HepG2 (cell line): Measurements from ENCODE around the gene ZDHHC8. TPM values are rescaled to one million over a fixed set of nuclear protein-coding genes. Genes with fewer than 3 reads are reported as not detected.

Experiments
- CBX1 ChIP-seq: IDR thresholded peaks from one replicate; pipeline ENCODE4 v1.6.1; 2016; ENCODE audit warnings: antibody characterized with exemption, low read depth
- HDAC6 ChIP-seq: fragments of 200-600 bp; sonication (generic); IDR thresholded peaks from 2 replicates; pipeline ENCODE4 v1.7.0; 2017; ENCODE audit warnings: mild to moderate bottlenecking, antibody characterized with exemption, low read length, low read depth
- ISL2 ChIP-seq: sonication (generic); formaldehyde crosslinking; IDR thresholded peaks from 2 replicates; pipeline ENCODE4 v1.5.0; 2020; ENCODE audit warnings: missing genetic modification reagents
- MED13 ChIP-seq: sonication (generic); formaldehyde crosslinking; IDR thresholded peaks from 2 replicates; pipeline ENCODE4 v1.5.0; 2020; ENCODE audit warnings: missing genetic modification reagents
- MZF1 ChIP-seq: sonication (generic); formaldehyde crosslinking; IDR thresholded peaks from 2 replicates; pipeline ENCODE4 v1.8.1; 2023; ENCODE audit warnings: mild to moderate bottlenecking, missing genetic modification reagents, borderline replicate concordance
- SKIL ChIP-seq: sonication (generic); formaldehyde crosslinking; IDR thresholded peaks from 2 replicates; pipeline ENCODE4 v1.8.0; 2022; ENCODE audit warnings: missing genetic modification reagents, mild to moderate bottlenecking, moderate library complexity, borderline replicate concordance
- TEAD3 ChIP-seq: optimal IDR thresholded peaks from 2 replicates; pipeline ENCODE3; 2016; ENCODE audit warnings: borderline replicate concordance
- THYN1 ChIP-seq: sonication (generic); formaldehyde crosslinking; IDR thresholded peaks from 2 replicates; pipeline ENCODE4 v1.8.1; 2023; ENCODE audit warnings: low read depth, mild to moderate bottlenecking, moderate library complexity, missing genetic modification reagents, borderline replicate concordance
- ZFP37 ChIP-seq: sonication (generic); formaldehyde crosslinking; IDR thresholded peaks from 2 replicates; pipeline ENCODE4 v1.4.0; 2020; ENCODE audit warnings: missing genetic modification reagents, borderline replicate concordance
- ZNF143 ChIP-seq: sonication (generic); formaldehyde crosslinking; IDR thresholded peaks from 2 replicates; pipeline ENCODE4 v1.4.0; 2020; ENCODE audit warnings: missing genetic modification reagents
- ZNF460 ChIP-seq: sonication (generic); formaldehyde crosslinking; IDR thresholded peaks from 2 replicates; pipeline ENCODE4 v1.5.1; 2020; ENCODE audit warnings: missing genetic modification reagents, mild to moderate bottlenecking, borderline replicate concordance
- ZNF576 ChIP-seq: sonication (generic); formaldehyde crosslinking; IDR thresholded peaks from 2 replicates; pipeline ENCODE4 v1.4.0; 2020; ENCODE audit warnings: mild to moderate bottlenecking, missing genetic modification reagents
- ZNF776 ChIP-seq: sonication (generic); formaldehyde crosslinking; IDR thresholded peaks from 2 replicates; pipeline ENCODE4 v1.4.0; 2020; ENCODE audit warnings: mild to moderate bottlenecking, missing genetic modification reagents
- ZSCAN20 ChIP-seq: sonication (generic); formaldehyde crosslinking; IDR thresholded peaks from 2 replicates; pipeline ENCODE4 v1.4.0; 2020; ENCODE audit warnings: missing genetic modification reagents, mild to moderate bottlenecking, borderline replicate concordance
- polyA plus RNA-seq, 8 experiments: library from polyadenylated mRNA; depleted of rRNA in 3 of 8; stranded (reverse) in 7 of 8; unstranded in 1 of 8; fragments of >200 nt; fragmentation: Illumina TruSeq in 4 of 8; extraction: Trizol in 4 of 8; gene quantifications; 2 replicates each; pipeline versions ENCODE4 v1.2.1 to v1.2.3, GENCODE V29; 2011 to 2016; ENCODE audit warnings: low read depth in 4 of 8, missing spikeins in 1 of 8, mixed read lengths in 1 of 8; ENCODE audit not compliant: insufficient read depth in 1 of 8
- total RNA-seq, 5 experiments: library from RNA; depleted of rRNA; stranded (reverse); fragments of >200 nt; fragmentation: Illumina TruSeq; extraction: Trizol; gene quantifications; 2 replicates each; pipeline ENCODE4 v1.2.3, GENCODE V29; 2016; ENCODE audit warnings: low read depth in 1 of 5
- TF ChIP-seq, protein P1 (sequence below): IDR thresholded peaks from 2 replicates; pipeline ENCODE4 v1.6.1; 2016
- TF ChIP-seq, protein P2 (sequence below): sonication (generic); formaldehyde crosslinking; IDR thresholded peaks from 2 replicates; pipeline ENCODE4 v1.4.0; 2020; ENCODE audit warnings: missing genetic modification reagents, mild to moderate bottlenecking, borderline replicate concordance
- TF ChIP-seq, protein P3 (sequence below): sonication (generic); formaldehyde crosslinking; IDR thresholded peaks from 2 replicates; pipeline ENCODE4 v1.4.0; 2020; ENCODE audit warnings: missing genetic modification reagents
- TF ChIP-seq, protein P4 (sequence below): fragments of 450-650 bp; IDR thresholded peaks from 2 replicates; pipeline ENCODE4 v1.6.1; 2016

Gene ZDHHC8
- total and polyA plus RNA-seq, 2 of the 13 experiments (the other 11 are each of a cell fraction or from before 2014, with no cell fraction given), result 7.5 to 21.3 TPM

- TF ChIP-seq ZSCAN20 (CRISPR knock-in tag), result no peak; the same call in 1 of the 2 replicates
- TF ChIP-seq, protein P1, sequence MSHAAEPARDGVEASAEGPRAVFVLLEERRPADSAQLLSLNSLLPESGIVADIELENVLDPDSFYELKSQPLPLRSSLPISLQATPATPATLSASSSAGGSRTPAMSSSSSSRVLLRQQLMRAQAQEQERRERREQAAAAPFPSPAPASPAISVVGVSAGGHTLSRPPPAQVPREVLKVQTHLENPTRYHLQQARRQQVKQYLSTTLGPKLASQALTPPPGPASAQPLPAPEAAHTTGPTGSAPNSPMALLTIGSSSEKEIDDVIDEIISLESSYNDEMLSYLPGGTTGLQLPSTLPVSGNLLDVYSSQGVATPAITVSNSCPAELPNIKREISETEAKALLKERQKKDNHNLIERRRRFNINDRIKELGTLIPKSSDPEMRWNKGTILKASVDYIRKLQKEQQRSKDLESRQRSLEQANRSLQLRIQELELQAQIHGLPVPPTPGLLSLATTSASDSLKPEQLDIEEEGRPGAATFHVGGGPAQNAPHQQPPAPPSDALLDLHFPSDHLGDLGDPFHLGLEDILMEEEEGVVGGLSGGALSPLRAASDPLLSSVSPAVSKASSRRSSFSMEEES (CRISPR knock-in tag), result peak; percentile 57; the same call in 1 of the 2 replicates
- no peak for TF ChIP-seq MZF1 (CRISPR knock-in tag)
- TF ChIP-seq THYN1, result no peak
- TF ChIP-seq, protein P2, sequence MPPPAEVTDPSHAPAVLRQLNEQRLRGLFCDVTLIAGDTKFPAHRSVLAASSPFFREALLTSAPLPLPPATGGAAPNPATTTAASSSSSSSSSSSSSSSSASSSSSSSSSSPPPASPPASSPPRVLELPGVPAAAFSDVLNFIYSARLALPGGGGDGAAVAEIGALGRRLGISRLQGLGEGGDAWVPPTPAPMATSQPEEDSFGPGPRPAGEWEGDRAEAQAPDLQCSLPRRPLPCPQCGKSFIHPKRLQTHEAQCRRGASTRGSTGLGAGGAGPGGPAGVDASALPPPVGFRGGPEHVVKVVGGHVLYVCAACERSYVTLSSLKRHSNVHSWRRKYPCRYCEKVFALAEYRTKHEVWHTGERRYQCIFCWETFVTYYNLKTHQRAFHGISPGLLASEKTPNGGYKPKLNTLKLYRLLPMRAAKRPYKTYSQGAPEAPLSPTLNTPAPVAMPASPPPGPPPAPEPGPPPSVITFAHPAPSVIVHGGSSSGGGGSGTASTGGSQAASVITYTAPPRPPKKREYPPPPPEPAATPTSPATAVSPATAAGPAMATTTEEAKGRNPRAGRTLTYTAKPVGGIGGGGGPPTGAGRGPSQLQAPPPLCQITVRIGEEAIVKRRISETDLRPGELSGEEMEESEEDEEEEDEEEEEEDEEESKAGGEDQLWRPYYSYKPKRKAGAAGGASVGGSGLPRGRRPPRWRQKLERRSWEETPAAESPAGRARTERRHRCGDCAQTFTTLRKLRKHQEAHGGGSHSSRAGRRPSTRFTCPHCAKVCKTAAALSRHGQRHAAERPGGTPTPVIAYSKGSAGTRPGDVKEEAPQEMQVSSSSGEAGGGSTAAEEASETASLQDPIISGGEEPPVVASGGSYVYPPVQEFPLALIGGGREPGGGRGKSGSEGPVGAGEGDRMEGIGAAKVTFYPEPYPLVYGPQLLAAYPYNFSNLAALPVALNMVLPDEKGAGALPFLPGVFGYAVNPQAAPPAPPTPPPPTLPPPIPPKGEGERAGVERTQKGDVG (CRISPR knock-in tag), result no peak
- no peak for TF ChIP-seq ZFP37
- peak; percentile 92 for TF ChIP-seq ZNF143 (CRISPR knock-in tag)
- TF ChIP-seq HDAC6, result no peak
- TF ChIP-seq, protein P3, sequence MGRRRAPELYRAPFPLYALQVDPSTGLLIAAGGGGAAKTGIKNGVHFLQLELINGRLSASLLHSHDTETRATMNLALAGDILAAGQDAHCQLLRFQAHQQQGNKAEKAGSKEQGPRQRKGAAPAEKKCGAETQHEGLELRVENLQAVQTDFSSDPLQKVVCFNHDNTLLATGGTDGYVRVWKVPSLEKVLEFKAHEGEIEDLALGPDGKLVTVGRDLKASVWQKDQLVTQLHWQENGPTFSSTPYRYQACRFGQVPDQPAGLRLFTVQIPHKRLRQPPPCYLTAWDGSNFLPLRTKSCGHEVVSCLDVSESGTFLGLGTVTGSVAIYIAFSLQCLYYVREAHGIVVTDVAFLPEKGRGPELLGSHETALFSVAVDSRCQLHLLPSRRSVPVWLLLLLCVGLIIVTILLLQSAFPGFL (CRISPR knock-in tag), result no peak
- no peak for TF ChIP-seq CBX1
- TF ChIP-seq ZNF460 (CRISPR knock-in tag), result peak; percentile 17; the same call in 1 of the 2 replicates
- peak; percentile 55; the same call in 1 of the 2 replicates for TF ChIP-seq ISL2 (CRISPR knock-in tag)
- peak; percentile 26 for TF ChIP-seq TEAD3 (CRISPR knock-in tag)
- TF ChIP-seq ZNF576, result no peak
- TF ChIP-seq, protein P4, sequence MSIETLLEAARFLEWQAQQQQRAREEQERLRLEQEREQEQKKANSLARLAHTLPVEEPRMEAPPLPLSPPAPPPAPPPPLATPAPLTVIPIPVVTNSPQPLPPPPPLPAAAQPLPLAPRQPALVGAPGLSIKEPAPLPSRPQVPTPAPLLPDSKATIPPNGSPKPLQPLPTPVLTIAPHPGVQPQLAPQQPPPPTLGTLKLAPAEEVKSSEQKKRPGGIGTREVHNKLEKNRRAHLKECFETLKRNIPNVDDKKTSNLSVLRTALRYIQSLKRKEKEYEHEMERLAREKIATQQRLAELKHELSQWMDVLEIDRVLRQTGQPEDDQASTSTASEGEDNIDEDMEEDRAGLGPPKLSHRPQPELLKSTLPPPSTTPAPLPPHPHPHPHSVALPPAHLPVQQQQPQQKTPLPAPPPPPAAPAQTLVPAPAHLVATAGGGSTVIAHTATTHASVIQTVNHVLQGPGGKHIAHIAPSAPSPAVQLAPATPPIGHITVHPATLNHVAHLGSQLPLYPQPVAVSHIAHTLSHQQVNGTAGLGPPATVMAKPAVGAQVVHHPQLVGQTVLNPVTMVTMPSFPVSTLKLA, result peak; percentile 85
- TF ChIP-seq MED13 (CRISPR knock-in tag), result peak; percentile 57; the same call in 1 of the 2 replicates
- peak; percentile 77; the same call in 1 of the 2 replicates for TF ChIP-seq SKIL (CRISPR knock-in tag)
- TF ChIP-seq ZNF776 (CRISPR knock-in tag), result peak; percentile 87; the same call in 1 of the 2 replicates
Observed at GRCh38 chr22:20116951-20117632, 14.5 kb upstream of the ZDHHC8 start, which contains the start of gene TRMT2A (continued).
